AG09309 (cell line): ENCODE measurements around the gene POMGNT1.
A peak's percentile ranks its signal among the peaks of the same experiment; 100 is the strongest.

Source experiments
- DNase-seq: peaks from one replicate; pipeline ENCODE4 v3.0.0-alpha.2; 2010; ENCODE audit warnings: low read depth
- H3K4me3 ChIP-seq: 2 replicates; pipeline ENCODE4 v1.5.1; 2011; ENCODE audit warnings: mild to moderate bottlenecking, low read depth, low read length, moderate library complexity; ENCODE audit not compliant: control insufficient read depth
- CTCF ChIP-seq: IDR thresholded peaks from 2 replicates; pipeline ENCODE4 v1.5.1; 2011; ENCODE audit warnings: mild to moderate bottlenecking, low read depth, low read length, inconsistent platforms; ENCODE audit not compliant: insufficient read depth, control insufficient read depth; ENCODE audit errors: missing control alignments

Gene POMGNT1

DNA sequence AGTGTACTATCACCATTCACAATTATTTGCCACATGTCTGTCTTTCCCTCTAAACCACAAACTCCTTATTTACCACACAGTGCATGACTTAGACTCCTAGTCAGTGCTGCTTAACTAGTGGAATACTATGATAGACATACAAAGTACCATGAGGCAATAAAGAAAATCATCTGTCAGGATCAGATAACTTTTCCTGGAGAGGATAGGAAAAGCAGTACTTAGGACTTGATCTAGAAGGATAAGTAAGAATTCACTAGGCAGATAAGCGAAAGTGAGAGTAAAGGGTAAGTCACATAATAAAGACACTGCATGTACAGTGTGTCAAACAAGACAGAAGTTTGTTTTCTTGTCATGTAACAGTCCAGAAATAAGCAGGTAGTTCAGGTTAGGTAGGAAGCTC is 44.5 kb downstream of the POMGNT1 start:
- H3K4me3 ChIP-seq = no peak overlapping the region
- no peak for DNase-seq
- TF ChIP-seq CTCF = no peak

GRCh38 chr1:46153228-46153627 is 45.0 kb downstream of the POMGNT1 start:
- H3K4me3 ChIP-seq = no peak overlapping the region
- no peak for TF ChIP-seq CTCF
- no peak for DNase-seq

DNA sequence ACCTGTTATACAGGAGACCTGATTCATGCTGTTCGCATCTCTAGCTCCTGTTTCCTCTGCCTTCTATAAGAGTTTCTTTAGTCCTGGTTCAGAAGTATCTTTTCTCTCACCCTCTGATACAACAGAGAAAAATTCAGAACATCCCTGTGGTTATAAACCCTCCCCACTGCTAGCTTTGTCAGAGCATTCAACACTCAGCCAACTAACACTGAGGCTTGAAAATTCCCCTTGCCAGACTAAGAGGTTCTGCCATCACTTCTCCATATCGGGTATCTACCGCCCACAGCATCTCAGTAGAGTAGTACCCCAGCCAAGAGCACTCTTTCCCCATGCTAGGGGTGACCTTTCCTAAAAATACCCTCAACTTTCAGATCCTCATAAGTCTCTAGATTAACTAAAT is 46.2 kb downstream of the POMGNT1 start:
- no peak overlapping the region for H3K4me3 ChIP-seq
- peak; percentile 52 for DNase-seq
- TF ChIP-seq CTCF = no peak

- no peak for TF ChIP-seq CTCF
- no peak overlapping the region for H3K4me3 ChIP-seq
- no peak for DNase-seq
These were observed 48.1 kb downstream of the POMGNT1 start for GRCh38 chr1:46150085-46150484.

GRCh38 chr1:46148318-46148717 is 49.9 kb downstream of the POMGNT1 start:
- DNase-seq = no peak
- H3K4me3 ChIP-seq = no peak overlapping the region
- no peak for TF ChIP-seq CTCF
